HepG2 (cell line): ENCODE data around the gene SEPHS1. TPM values are rescaled to one million over a fixed set of nuclear protein-coding genes. Genes with fewer than 3 reads are reported as not detected.

Source experiments
- CBX5 ChIP-seq: sonication (generic); formaldehyde crosslinking; IDR thresholded peaks from 2 replicates; pipeline ENCODE4 v1.4.0; 2020; ENCODE audit warnings: missing genetic modification reagents, borderline replicate concordance
- ISX ChIP-seq: sonication (generic); formaldehyde crosslinking; conservative IDR thresholded peaks from 2 replicates; pipeline ENCODE4 v1.5.0; 2020; ENCODE audit warnings: missing genetic modification reagents
- MZF1 ChIP-seq: sonication (generic); formaldehyde crosslinking; IDR thresholded peaks from 2 replicates; pipeline ENCODE4 v1.8.1; 2023; ENCODE audit warnings: mild to moderate bottlenecking, missing genetic modification reagents, borderline replicate concordance
- NCOR1 ChIP-seq: fragments of 200-600 bp; sonication (generic); IDR thresholded peaks from 2 replicates; pipeline ENCODE4 v1.7.0; 2017; ENCODE audit warnings: antibody characterized with exemption, low read length, borderline replicate concordance
- POLR2A ChIP-seq, 2 experiments: IDR thresholded peaks; 2 replicates each; pipeline ENCODE4 v1.6.1; 2011; ENCODE audit warnings: low read depth in 2 of 2, low read length in 2 of 2, mild to moderate bottlenecking in 1 of 2, moderate library complexity in 1 of 2; ENCODE audit not compliant: insufficient read depth in 1 of 2
- TEAD3 ChIP-seq: optimal IDR thresholded peaks from 2 replicates; pipeline ENCODE3; 2016; ENCODE audit warnings: borderline replicate concordance
- ZFP90 ChIP-seq: sonication (generic); formaldehyde crosslinking; IDR thresholded peaks from 2 replicates; pipeline ENCODE4 v1.8.0; 2022; ENCODE audit warnings: missing genetic modification reagents, mild to moderate bottlenecking, inconsistent platforms, borderline replicate concordance
- ZNF557 ChIP-seq: sonication (generic); formaldehyde crosslinking; IDR thresholded peaks from 2 replicates; pipeline ENCODE4 v1.4.0; 2020; ENCODE audit warnings: missing genetic modification reagents
- ZNF607 ChIP-seq: sonication (generic); formaldehyde crosslinking; IDR thresholded peaks from 2 replicates; pipeline ENCODE4 v1.5.1; 2020; ENCODE audit warnings: missing genetic modification reagents, mild to moderate bottlenecking, borderline replicate concordance
- ZNF773 ChIP-seq: sonication (generic); formaldehyde crosslinking; IDR thresholded peaks from 2 replicates; pipeline ENCODE4 v1.4.0; 2020; ENCODE audit warnings: missing genetic modification reagents, borderline replicate concordance
- ZNF841 ChIP-seq: sonication (generic); formaldehyde crosslinking; IDR thresholded peaks from 2 replicates; pipeline ENCODE4 v1.8.1; 2023; ENCODE audit warnings: missing genetic modification reagents, borderline replicate concordance
- polyA plus RNA-seq, 8 experiments: library from polyadenylated mRNA; depleted of rRNA in 3 of 8; stranded (reverse) in 7 of 8; unstranded in 1 of 8; fragments of >200 nt; fragmentation: Illumina TruSeq in 4 of 8; extraction: Trizol in 4 of 8; gene quantifications; 2 replicates each; pipeline versions ENCODE4 v1.2.1 to v1.2.3, GENCODE V29; 2011 to 2016; ENCODE audit warnings: low read depth in 4 of 8, missing spikeins in 1 of 8, mixed read lengths in 1 of 8; ENCODE audit not compliant: insufficient read depth in 1 of 8
- total RNA-seq, 5 experiments: library from RNA; depleted of rRNA; stranded (reverse); fragments of >200 nt; fragmentation: Illumina TruSeq; extraction: Trizol; gene quantifications; 2 replicates each; pipeline ENCODE4 v1.2.3, GENCODE V29; 2016; ENCODE audit warnings: low read depth in 1 of 5
- TF ChIP-seq, protein P1 (sequence below): IDR thresholded peaks from 2 replicates; pipeline ENCODE4 v1.6.1; 2012; ENCODE audit warnings: low read length, improper control_type of control experiment
- TF ChIP-seq, protein P2 (sequence below): sonication (generic); IDR thresholded peaks from 2 replicates; pipeline ENCODE4 v1.6.1; 2016; ENCODE audit warnings: low read depth, borderline replicate concordance
- TF ChIP-seq, protein P3 (sequence below): sonication (generic); formaldehyde crosslinking; IDR thresholded peaks from 2 replicates; pipeline ENCODE4 v1.4.0; 2020; ENCODE audit warnings: missing genetic modification reagents
- TF ChIP-seq, protein P4 (sequence below): sonication (generic); formaldehyde crosslinking; IDR thresholded peaks from 2 replicates; pipeline ENCODE4 v1.4.0; 2020; ENCODE audit warnings: missing genetic modification reagents, mild to moderate bottlenecking, borderline replicate concordance
- TF ChIP-seq, protein P5 (sequence below): sonication (generic); formaldehyde crosslinking; IDR thresholded peaks from 2 replicates; pipeline ENCODE4 v1.8.1; 2022; ENCODE audit warnings: low read depth, mild to moderate bottlenecking, missing genetic modification reagents

The SEPHS1 gene
- total and polyA plus RNA-seq, 2 of the 13 experiments (the other 11 are each of a cell fraction or from before 2014, with no cell fraction given): 57.8 to 61.5 TPM

DNA sequence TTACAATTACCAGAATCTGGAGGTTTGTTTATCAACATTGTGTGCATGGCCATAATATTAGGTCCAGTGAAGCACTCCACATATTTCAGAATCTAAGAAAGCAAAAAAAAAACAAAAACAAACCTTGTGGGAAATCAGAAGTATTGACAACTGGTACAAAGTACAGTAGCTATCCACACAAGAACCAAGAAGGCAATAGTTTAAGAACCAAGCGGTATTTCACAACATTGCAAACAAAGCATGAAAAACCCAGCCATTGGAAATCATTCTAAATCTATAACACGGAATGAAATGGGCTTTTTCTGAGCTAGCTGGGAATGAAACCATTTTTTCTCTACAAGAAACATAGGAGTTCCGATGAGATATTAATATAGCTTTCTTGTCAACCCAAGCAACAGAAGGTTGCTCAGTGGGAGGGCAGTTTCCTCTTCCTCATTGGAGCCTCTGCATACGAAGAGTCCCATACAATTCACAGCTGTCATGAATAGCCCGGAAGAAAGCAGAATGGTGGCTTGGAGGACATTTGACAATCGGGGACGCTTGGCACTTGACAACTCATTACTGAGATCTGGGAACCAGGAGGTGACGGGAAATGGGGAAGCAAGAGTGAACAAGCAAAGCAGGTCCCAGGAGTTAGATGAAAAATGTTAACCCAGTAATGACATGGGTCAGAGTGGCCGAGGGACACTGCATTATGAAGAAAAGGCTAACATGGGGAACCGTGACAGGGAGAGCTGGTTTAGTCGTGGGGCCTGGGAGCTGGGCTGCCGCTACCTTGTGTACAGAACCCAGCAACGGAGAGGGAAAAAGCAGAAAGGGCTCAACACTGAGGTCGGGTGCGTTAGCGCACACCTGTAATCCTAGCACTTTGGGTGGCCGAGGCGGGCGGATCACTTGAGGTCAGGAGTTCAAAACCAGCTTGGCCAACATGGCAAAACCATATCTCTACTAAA, 56.0 kb downstream of the SEPHS1 start (continued):
- TF ChIP-seq MZF1: no peak
- TF ChIP-seq, protein P1, sequence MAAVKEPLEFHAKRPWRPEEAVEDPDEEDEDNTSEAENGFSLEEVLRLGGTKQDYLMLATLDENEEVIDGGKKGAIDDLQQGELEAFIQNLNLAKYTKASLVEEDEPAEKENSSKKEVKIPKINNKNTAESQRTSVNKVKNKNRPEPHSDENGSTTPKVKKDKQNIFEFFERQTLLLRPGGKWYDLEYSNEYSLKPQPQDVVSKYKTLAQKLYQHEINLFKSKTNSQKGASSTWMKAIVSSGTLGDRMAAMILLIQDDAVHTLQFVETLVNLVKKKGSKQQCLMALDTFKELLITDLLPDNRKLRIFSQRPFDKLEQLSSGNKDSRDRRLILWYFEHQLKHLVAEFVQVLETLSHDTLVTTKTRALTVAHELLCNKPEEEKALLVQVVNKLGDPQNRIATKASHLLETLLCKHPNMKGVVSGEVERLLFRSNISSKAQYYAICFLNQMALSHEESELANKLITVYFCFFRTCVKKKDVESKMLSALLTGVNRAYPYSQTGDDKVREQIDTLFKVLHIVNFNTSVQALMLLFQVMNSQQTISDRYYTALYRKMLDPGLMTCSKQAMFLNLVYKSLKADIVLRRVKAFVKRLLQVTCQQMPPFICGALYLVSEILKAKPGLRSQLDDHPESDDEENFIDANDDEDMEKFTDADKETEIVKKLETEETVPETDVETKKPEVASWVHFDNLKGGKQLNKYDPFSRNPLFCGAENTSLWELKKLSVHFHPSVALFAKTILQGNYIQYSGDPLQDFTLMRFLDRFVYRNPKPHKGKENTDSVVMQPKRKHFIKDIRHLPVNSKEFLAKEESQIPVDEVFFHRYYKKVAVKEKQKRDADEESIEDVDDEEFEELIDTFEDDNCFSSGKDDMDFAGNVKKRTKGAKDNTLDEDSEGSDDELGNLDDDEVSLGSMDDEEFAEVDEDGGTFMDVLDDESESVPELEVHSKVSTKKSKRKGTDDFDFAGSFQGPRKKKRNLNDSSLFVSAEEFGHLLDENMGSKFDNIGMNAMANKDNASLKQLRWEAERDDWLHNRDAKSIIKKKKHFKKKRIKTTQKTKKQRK: no peak
- no peak for TF ChIP-seq CBX5 (CRISPR knock-in tag)
- TF ChIP-seq NCOR1: no peak
- no peak for TF ChIP-seq ZFP90 (CRISPR knock-in tag)
- TF ChIP-seq, protein P2, sequence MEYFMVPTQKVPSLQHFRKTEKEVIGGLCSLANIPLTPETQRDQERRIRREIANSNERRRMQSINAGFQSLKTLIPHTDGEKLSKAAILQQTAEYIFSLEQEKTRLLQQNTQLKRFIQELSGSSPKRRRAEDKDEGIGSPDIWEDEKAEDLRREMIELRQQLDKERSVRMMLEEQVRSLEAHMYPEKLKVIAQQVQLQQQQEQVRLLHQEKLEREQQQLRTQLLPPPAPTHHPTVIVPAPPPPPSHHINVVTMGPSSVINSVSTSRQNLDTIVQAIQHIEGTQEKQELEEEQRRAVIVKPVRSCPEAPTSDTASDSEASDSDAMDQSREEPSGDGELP: 0 out of 2 replicates have a peak, but pooled peaks have one; percentile 15
- TF ChIP-seq, protein P3, sequence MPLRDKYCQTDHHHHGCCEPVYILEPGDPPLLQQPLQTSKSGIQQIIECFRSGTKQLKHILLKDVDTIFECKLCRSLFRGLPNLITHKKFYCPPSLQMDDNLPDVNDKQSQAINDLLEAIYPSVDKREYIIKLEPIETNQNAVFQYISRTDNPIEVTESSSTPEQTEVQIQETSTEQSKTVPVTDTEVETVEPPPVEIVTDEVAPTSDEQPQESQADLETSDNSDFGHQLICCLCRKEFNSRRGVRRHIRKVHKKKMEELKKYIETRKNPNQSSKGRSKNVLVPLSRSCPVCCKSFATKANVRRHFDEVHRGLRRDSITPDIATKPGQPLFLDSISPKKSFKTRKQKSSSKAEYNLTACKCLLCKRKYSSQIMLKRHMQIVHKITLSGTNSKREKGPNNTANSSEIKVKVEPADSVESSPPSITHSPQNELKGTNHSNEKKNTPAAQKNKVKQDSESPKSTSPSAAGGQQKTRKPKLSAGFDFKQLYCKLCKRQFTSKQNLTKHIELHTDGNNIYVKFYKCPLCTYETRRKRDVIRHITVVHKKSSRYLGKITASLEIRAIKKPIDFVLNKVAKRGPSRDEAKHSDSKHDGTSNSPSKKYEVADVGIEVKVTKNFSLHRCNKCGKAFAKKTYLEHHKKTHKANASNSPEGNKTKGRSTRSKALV: 0 out of 2 replicates have a peak, but pooled peaks have one; percentile 34
- TF ChIP-seq POLR2A (IDR thresholded peaks at IDR 0.05; ENCODE audit: insufficient read depth in 1 of 2, low read depth in 2 of 2, low read length in 2 of 2): no peak
- no peak for TF ChIP-seq ZNF557
- TF ChIP-seq, protein P4, sequence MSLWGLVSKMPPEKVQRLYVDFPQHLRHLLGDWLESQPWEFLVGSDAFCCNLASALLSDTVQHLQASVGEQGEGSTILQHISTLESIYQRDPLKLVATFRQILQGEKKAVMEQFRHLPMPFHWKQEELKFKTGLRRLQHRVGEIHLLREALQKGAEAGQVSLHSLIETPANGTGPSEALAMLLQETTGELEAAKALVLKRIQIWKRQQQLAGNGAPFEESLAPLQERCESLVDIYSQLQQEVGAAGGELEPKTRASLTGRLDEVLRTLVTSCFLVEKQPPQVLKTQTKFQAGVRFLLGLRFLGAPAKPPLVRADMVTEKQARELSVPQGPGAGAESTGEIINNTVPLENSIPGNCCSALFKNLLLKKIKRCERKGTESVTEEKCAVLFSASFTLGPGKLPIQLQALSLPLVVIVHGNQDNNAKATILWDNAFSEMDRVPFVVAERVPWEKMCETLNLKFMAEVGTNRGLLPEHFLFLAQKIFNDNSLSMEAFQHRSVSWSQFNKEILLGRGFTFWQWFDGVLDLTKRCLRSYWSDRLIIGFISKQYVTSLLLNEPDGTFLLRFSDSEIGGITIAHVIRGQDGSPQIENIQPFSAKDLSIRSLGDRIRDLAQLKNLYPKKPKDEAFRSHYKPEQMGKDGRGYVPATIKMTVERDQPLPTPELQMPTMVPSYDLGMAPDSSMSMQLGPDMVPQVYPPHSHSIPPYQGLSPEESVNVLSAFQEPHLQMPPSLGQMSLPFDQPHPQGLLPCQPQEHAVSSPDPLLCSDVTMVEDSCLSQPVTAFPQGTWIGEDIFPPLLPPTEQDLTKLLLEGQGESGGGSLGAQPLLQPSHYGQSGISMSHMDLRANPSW (CRISPR knock-in tag): no peak
- TF ChIP-seq ZNF607: no peak
- TF ChIP-seq ISX: no peak
- no peak for TF ChIP-seq TEAD3 (CRISPR knock-in tag)
- TF ChIP-seq, protein P5, sequence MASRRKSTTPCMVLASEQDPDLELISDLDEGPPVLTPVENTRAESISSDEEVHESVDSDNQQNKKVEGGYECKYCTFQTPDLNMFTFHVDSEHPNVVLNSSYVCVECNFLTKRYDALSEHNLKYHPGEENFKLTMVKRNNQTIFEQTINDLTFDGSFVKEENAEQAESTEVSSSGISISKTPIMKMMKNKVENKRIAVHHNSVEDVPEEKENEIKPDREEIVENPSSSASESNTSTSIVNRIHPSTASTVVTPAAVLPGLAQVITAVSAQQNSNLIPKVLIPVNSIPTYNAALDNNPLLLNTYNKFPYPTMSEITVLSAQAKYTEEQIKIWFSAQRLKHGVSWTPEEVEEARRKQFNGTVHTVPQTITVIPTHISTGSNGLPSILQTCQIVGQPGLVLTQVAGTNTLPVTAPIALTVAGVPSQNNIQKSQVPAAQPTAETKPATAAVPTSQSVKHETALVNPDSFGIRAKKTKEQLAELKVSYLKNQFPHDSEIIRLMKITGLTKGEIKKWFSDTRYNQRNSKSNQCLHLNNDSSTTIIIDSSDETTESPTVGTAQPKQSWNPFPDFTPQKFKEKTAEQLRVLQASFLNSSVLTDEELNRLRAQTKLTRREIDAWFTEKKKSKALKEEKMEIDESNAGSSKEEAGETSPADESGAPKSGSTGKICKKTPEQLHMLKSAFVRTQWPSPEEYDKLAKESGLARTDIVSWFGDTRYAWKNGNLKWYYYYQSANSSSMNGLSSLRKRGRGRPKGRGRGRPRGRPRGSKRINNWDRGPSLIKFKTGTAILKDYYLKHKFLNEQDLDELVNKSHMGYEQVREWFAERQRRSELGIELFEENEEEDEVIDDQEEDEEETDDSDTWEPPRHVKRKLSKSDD: no peak
- TF ChIP-seq ZNF841 (CRISPR knock-in tag): no peak
- no peak for TF ChIP-seq ZNF773
